B cell (primary cell): ENCODE measurements around the gene C3.

Experiments used
- EZH2 ChIP-seq: IDR thresholded peaks from 2 replicates; pipeline ENCODE4 v1.6.1; 2012; ENCODE audit warnings: borderline replicate concordance, low read depth, mild to moderate bottlenecking, moderate library complexity, low read length; ENCODE audit not compliant: insufficient read depth, poor library complexity, severe bottlenecking
- TF ChIP-seq, protein P1 (sequence below): fragments of 200-600 bp; IDR thresholded peaks from one replicate; pipeline ENCODE4 v1.8.0; 2022; ENCODE audit warnings: antibody characterized with exemption, mild to moderate bottlenecking

DNA sequence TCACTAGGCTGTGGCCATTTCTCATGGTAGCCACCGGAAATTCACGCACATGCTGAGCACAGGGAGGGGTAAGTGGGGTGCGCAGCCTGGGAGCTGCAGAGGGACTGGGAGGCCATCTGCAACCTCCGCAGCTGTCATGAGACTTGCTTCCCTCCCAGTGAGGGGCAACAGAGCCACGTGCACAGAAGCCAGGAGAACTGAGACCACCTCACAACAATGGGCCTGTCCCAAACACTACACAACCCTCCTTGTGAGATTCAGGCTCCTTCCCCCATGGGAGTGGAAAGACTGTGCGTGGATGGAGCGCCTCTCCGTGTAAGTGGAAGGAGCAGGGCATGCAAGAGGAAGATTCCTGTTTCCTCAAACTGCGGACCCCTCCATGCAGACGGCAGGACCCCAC is 8.8 kb downstream of the C3 start:
- TF ChIP-seq, protein P1, sequence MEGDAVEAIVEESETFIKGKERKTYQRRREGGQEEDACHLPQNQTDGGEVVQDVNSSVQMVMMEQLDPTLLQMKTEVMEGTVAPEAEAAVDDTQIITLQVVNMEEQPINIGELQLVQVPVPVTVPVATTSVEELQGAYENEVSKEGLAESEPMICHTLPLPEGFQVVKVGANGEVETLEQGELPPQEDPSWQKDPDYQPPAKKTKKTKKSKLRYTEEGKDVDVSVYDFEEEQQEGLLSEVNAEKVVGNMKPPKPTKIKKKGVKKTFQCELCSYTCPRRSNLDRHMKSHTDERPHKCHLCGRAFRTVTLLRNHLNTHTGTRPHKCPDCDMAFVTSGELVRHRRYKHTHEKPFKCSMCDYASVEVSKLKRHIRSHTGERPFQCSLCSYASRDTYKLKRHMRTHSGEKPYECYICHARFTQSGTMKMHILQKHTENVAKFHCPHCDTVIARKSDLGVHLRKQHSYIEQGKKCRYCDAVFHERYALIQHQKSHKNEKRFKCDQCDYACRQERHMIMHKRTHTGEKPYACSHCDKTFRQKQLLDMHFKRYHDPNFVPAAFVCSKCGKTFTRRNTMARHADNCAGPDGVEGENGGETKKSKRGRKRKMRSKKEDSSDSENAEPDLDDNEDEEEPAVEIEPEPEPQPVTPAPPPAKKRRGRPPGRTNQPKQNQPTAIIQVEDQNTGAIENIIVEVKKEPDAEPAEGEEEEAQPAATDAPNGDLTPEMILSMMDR: no peak
- no peak for TF ChIP-seq EZH2
